GDM1 (cell line): ENCODE results near the gene CDK5.
A peak's percentile ranks its signal among the peaks of the same experiment; 100 is the strongest.
"Not testable (repeated sequence)": the region's sequence is repeated elsewhere in the genome, so short reads cannot be mapped to it uniquely, and the experiment has no call there.

Experiments used
- DNase-seq: peaks from one replicate; lab custom pipeline; 2025; lab: John Stamatoyannopoulos, UW

The CDK5 gene

GRCh38 chr7:151033864-151034249 is 23.8 kb downstream of the CDK5 start:
- DNase-seq = no peak

- DNase-seq = no peak
Measured at GRCh38 chr7:151032936-151033863, 24.5 kb downstream of the CDK5 start.

- no peak for DNase-seq
Measured at GRCh38 chr7:151031011-151031410, 26.7 kb downstream of the CDK5 start.

- DNase-seq = no peak
Measured at GRCh38 chr7:151028948-151029501, 28.7 kb downstream of the CDK5 start.

DNA sequence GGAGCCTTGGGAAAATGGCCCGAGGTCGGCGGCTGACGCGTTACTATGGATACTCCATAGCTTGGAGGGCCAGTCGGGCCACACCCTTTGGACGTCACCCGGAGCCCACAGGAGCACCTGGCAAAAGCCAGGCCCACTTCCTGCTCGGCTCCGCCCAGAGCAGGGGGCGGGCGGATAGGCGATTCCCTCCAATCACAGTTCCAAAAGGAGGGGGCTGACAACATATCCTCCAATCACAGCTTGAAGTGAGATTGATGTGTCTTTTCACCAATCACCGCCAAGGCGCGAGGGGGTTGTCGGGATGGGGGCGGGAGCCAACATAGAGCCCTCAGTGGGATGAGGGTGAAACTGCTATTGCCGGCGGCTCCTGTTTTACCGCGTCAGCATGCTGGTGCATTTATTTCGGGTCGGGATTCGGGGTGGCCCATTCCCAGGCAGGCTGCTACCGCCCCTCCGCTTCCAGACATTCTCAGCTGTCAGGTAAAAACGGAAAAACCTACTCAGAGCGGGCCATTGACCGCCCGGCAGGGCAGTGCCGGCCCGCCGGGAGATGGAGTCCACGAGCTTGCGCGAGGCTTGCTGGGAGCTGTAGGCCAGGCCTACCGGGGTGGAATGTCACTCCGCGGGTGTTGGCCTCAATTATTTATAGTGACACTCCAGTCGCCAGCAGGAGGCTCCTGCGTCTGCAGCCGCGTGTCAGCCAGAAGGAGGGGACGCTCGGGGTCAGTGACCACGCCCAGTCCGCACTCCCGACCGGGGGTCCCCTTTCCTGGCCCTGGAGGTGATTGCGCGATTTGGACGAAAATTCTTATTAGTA is 29.4 kb downstream of the CDK5 start, which contains the start of gene ABCB8:
TSS of gene ABCB8 (plus strand) at position 320 of the 817 bp plus-strand sequence. CDS start at position 386, 66 bp downstream.
- peak; percentile 97 for DNase-seq

DNA sequence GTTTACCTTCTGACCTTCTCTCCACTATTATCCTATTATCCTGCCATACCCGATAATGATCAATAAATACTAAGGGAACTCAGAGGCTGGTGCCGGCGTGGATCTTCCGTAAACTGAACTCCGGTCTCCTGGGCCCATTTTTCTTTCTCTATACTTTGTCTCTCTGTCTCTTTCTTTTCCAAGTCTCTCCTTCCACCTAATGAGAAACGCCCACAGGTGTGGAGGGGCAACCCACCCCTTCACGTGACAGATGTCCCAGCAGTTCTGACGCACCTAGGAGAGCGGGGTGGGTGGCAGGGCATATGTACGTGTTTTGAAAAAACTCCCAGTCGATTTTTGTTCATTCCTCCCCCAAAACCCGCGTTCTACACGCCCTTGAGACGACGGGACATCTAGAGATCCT is 30.0 kb downstream of the CDK5 start:
- not testable (repeated sequence) for DNase-seq

DNA sequence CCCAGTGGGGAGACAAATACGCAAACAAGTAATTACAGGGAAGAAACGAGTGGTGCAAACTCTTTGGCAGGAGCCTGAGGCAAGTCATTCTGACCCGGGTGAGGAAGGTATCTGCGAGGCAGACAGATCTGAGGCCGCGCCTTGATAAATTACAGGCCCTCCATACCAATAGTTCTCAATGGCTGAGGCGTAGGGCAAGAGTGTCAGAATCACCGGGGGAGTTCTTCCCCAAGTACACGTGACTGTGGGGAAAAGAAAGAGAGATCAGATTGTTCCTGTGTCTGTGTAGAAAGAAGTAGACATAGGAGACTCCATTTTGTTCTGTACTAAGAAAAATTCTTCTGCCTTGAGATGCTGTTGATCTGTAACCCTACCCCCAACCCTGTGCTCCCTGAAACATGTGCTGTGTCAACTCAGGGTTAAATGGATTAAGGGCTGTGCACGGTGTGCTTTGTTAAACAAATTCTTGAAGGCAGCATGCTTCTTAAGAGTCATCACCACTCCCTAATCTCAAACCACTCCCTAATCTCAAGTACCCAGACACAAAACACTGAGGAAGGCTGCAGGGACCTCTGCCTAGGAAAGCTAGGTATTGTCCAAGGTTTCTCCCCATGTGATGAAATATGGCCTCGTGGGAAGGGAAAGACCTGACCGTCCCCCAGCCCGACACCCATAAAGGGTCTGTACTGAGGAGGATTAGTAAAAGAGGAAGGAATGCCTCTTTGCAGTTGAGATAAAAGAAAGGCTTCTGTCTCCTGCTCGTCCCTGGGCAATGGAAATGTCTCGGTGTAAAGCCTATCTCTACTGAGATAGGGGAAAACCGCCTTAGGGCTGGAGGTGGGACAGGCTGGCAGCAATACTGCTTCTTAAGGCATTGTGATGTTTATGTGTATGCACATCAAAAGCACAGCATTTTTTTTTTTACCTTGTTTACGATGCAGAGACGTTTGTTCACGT is 30.6 kb downstream of the CDK5 start:
- not testable (repeated sequence) for DNase-seq

- DNase-seq = no peak
Measured at GRCh38 chr7:151025924-151026671, 31.6 kb downstream of the CDK5 start.

DNA sequence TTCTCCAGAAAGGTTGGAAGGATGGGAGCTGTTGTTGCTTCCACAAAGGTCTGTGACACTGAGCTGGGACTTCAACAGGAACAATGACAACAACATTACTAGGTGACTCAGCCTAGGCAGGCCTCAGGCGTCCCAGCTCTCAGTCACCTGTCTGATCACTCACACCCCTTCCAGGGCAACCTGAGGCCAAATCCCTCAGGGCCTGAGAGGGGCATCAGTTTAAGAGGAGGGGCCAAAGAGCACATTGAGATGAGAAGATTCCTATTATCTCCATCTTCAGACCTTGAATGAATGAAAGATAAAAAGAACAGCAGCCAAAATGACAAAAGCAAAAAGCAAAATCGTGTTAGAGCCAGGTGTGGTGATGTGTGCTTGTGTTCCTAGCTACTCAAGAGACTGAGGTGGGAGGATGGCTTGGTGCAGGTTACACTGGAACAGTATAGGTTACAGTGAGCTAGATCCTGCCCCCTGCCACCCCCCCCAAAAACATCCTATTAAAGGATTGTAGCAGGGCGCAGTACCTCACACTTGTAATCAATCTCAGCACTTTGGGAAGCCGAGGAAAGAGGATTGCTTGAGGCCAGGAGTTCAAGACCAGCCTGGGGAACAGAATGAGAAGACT is 33.2 kb downstream of the CDK5 start, which contains the start of gene ATG9B:
TSS of gene ATG9B (minus strand) at position 60 of the 622 bp plus-strand sequence. CDS start 71 bp downstream, outside the sequence.
- no peak for DNase-seq

- no peak for DNase-seq
Measured at GRCh38 chr7:151023232-151023631, 34.5 kb downstream of the CDK5 start.

DNA sequence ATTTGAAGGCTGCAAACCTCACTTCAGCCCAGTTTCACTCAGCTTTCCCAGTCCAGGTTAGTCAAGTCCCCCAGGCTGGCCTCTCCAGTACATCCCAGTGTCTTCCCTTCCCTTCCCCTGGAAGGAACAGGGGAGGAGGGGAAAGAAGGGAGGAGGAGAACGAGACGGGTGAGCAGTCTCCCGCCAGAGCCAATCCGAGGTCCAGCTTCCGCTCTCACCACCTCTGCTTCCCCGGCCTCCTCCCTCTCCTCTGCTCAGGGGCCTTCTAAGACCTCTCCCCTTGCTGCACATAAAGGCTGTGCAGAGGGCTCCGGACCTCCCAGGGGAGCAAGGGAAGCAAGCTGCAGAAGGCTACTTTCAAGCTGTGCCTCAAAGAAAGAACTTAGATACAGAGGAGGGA is 37.5 kb downstream of the CDK5 start:
- DNase-seq = no peak

GRCh38 chr7:151019130-151019447 is 38.6 kb downstream of the CDK5 start:
- no peak for DNase-seq

DNA sequence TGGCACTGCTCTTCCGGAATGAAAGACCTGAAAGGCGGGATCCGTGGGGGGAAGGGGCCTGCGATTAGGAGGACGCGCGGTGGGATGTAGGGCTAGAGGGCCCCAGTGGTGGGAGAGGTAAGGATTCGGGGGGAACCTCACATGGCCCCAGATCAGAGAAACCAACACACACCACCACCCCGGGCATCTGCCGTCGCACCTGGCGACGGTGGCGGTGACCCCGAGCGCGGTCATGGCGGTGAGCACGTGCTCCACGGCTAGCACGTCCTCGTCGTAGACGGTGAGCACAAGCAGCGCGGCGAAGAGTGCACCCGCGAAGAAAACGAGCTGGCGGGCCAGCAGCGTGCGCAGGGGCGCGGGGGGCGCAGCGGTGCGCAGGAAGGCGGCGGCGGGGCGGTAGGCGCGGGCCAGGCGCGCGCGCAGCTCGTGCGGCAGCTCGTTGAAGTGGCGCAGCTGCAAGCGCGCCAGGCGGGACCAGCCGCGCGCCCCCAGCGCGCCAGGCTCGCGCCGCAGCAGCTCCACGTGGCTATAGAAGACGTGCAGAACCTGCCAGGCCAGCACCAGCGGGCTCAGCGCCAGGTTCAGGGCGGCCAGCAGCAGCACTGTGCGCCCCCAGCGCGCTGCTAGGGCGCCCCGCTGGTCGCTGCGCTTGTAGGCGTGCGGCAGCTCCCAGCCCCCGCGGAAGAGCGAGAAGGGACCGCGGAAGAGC is 39.1 kb downstream of the CDK5 start:
- DNase-seq = no peak

GRCh38 chr7:151017953-151018420 is 39.7 kb downstream of the CDK5 start:
- DNase-seq = peak; percentile 48

GRCh38 chr7:151017370-151017952 is 40.2 kb downstream of the CDK5 start:
- DNase-seq = no peak

DNA sequence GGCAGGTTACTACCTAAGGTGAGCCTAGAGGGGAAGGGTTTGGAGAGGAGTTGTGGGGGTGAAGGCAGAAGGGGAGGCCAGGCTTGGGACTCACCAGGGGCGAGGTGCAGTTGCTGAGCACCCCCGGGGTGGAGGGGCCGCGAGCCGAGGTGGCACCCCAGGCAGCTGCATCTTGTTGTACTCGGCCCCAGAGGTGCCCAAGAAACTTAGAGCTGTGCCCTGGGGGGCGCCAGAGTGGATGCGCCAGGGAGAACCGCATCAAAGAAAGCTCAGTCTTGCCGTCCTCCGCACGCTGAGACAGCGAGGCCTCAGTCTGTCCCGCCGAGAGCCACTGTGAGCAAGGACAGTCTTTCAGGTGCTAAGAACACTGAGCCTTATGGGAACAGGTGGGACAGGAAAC is 40.8 kb downstream of the CDK5 start:
- no peak for DNase-seq

DNA sequence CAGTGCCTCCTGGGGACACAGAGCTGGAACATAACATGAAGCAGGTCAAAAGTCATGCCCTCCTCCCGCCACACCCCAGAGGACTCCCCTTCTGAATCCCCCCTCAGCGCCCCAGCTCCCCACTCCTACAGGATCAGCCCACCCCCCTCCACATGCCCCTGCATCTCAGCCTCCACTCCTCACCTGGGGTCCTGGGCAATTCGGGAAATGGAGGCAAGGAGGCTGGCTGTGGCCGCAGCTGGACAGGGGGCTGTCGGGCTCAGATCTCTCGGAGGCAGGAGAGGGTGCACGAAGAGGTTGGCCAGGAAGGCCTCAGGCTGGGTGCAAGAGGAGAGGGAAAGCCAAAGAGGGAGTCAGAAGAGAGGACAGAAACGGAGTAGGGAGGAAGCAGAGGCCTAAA is 41.2 kb downstream of the CDK5 start:
- no peak for DNase-seq

- no peak for DNase-seq
Measured at GRCh38 chr7:151015967-151016366, 41.7 kb downstream of the CDK5 start.

- no peak for DNase-seq
Measured at GRCh38 chr7:151014950-151015349, 42.7 kb downstream of the CDK5 start.
